ENCODE measurements around the gene GALNT9. TPM values are rescaled to one million over a fixed set of nuclear protein-coding genes. Genes with fewer than 3 reads are reported as not detected.
A peak's percentile ranks its signal among the peaks of the same experiment; 100 is the strongest.

The GALNT9 gene
- total and polyA plus RNA-seq, 9 donors, result 0.12 to 21.9 (median 1.3) TPM; not detected in 1

DNA sequence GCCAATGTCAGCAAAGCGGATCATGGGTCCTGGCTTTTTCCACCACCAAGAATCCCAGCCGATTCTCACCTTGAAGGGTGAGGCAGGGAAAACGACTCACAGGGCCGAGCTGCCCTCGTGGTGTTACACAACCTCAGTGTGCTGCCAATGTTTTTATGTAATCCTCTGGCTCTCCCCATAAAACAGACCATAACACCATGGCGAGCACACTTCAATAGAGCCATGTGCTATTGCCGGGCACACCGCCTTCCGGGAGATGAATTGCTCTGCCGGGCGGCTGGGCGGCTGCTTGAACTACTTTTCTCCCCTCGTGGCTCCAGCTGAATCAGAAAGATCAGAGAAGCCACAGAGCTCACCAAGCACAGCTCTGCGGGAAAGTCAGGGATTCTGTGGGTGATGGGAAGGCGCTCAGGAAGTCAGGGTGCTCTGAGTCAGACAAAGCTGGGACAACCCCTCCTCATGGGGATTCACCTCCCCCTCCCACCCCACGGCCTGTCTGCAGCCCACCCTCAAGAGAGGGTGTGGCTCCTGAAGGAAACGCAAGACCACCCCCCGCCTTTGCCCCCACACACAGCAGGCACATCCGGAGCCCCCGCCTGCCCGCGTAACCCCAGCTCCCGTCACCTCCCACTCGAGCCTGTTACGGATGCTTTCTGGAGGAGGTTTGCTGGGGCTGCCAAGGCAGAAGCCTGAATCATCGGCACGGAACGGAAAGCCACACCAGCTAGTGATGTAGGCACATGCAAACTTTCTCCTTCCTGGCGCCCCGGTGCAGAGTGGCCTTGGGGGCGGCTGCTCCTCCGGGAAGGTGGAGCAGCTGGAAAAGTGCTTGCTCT, 1.8 kb downstream of the GALNT9 start:
- TF ChIP-seq, protein P1, sequence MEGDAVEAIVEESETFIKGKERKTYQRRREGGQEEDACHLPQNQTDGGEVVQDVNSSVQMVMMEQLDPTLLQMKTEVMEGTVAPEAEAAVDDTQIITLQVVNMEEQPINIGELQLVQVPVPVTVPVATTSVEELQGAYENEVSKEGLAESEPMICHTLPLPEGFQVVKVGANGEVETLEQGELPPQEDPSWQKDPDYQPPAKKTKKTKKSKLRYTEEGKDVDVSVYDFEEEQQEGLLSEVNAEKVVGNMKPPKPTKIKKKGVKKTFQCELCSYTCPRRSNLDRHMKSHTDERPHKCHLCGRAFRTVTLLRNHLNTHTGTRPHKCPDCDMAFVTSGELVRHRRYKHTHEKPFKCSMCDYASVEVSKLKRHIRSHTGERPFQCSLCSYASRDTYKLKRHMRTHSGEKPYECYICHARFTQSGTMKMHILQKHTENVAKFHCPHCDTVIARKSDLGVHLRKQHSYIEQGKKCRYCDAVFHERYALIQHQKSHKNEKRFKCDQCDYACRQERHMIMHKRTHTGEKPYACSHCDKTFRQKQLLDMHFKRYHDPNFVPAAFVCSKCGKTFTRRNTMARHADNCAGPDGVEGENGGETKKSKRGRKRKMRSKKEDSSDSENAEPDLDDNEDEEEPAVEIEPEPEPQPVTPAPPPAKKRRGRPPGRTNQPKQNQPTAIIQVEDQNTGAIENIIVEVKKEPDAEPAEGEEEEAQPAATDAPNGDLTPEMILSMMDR (IDR thresholded peaks at IDR 0.05), result no peak
- TF ChIP-seq POLR2A (IDR thresholded peaks at IDR 0.05) (no peak), EP300 (IDR thresholded peaks at IDR 0.05) (no peak)
- Histone ChIP-seq H3K9me3 (no peaks in the 10 kb centered on the region), H3K27ac (no peak overlapping the region), H3K36me3 (no peaks in the 10 kb centered on the region), H3K4me3 (no peak overlapping the region), H3K4me1 (ENCODE audit: insufficient read depth) (peaks cover 3% of the 10 kb centered on the region), H3K27me3 (no peaks in the 10 kb centered on the region)
- peak in 4 of 5 donors; percentile 29 to 75 (median 48) for DNase-seq
- intact Hi-C loops (cut with DNase I), result no loop called here
- 1 to 5% (median 1%) methylated on average over 27 to 32 of the region's 32 CpGs for WGBS, 3 donors

DNA sequence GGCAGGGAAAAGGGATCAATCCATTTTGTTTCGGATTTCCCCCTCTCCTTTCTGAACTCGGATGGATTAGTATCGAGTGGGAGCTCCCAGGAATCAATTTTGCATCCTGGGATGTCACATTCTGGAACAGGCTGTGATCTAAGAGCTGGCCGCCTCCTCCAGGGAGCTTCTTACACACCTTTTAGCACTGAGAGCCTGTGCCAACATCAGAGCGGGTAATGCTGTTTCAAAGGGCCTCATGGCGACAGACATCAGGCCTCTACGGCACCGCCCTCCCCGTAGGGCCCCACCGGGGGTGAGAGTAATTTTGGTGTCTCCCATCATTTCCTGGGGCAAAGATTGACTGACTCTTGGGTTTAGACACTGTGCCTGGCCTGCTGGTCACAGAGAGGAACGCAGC, 2.7 kb downstream of the GALNT9 start:
- no peaks in the 10 kb centered on the region for H3K27me3 ChIP-seq
- TF ChIP-seq, protein P1 (IDR thresholded peaks at IDR 0.05), result no peak
- no peak for TF ChIP-seq EP300 (IDR thresholded peaks at IDR 0.05)
- no peak for TF ChIP-seq POLR2A (IDR thresholded peaks at IDR 0.05)
- H3K36me3 ChIP-seq, result no peaks in the 10 kb centered on the region
- H3K4me1 ChIP-seq (ENCODE audit: insufficient read depth), result peaks cover 3% of the 10 kb centered on the region
- no peaks in the 10 kb centered on the region for H3K9me3 ChIP-seq
- DNase-seq, result no peak
- intact Hi-C loops (cut with DNase I), result no loop called here
- H3K4me3 ChIP-seq, result no peak overlapping the region
- WGBS, 3 donors, result 83 to 86% (median 84%) methylated on average over 11 of the region's 11 CpGs
- no peak overlapping the region for H3K27ac ChIP-seq

DNA sequence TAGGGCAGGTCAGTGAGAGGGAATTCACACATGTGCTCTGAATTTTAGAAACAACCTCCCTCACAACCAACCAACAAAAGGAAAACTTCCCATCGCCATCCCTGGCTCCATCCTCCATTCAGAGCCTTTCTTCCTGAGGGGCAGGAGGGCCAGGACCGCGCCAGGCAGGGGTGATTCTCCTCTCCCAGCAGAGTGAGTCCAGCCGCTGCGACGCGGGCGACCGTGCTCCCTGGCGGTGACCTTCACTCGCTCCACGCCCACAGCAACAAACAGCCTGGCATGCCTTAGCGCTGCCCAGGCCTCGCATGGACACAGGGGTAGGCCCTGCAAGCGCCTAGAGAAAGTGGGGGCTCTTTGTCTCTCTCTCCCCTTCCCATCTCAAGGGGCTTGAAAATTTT, 3.7 kb downstream of the GALNT9 start:
- Histone ChIP-seq H3K27ac (no peak overlapping the region), H3K27me3 (no peaks in the 10 kb centered on the region), H3K4me1 (ENCODE audit: insufficient read depth) (peaks cover 3% of the 10 kb centered on the region), H3K36me3 (no peaks in the 10 kb centered on the region), H3K4me3 (no peak overlapping the region), H3K9me3 (no peaks in the 10 kb centered on the region)
- 95 to 96% (median 96%) methylated on average over 15 of the region's 15 CpGs for WGBS, 3 donors
- TF ChIP-seq, protein P1 (IDR thresholded peaks at IDR 0.05), result no peak
- TF ChIP-seq EP300 (IDR thresholded peaks at IDR 0.05), result no peak
- no peak for TF ChIP-seq POLR2A (IDR thresholded peaks at IDR 0.05)
- intact Hi-C loops (cut with DNase I), result no loop called here
- DNase-seq, result no peak

DNA sequence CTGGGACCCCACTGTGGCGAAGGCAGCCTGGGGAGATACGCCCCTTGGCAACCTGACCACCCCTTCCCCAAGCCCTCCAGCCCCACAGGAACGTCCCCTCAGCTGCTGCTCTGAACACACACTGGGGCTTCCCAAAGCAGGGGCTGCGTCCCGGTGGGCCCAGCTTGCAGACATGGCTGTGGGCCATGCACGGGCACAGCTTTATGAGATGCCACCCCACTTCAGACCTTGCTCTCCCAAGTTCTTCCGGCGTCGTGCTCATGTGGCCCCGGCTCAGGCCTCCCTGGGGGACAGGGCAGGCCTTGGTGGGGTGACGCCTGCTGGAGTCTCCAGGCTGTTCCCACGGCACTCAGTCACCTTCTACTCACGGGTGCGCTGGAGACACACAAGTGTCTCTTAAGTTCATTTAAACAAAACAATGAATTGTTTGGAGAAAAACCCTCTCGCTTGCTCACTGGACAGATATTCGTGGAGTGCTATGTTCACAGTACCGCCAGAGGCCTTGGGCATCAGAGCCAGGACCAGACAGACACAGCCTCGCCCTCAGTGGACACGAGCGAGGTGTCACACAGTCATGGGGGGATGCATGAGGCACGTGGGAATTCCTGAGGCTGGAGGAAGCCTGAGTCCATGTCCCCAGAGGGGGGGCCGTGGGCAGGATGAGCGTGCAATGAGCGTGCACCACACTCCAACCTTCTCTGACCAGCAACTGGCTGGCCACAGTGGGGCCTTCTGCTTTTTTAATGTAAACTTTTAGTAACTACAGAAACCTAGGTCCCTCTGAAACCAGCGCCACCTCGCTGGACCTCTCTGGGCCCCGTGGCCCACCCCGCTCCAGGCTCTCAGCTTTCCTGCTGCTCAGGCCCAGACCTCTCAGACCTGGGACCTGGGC, 4.3 kb downstream of the GALNT9 start:
- WGBS, 3 donors, result 88 to 91% (median 91%) methylated on average over 28 of the region's 28 CpGs
- no peak for DNase-seq
- Histone ChIP-seq H3K4me3 (no peak overlapping the region), H3K36me3 (no peaks in the 10 kb centered on the region), H3K9me3 (no peaks in the 10 kb centered on the region), H3K27me3 (no peaks in the 10 kb centered on the region), H3K27ac (no peak overlapping the region), H3K4me1 (ENCODE audit: insufficient read depth) (peaks cover 3% of the 10 kb centered on the region)
- TF ChIP-seq, protein P1 (IDR thresholded peaks at IDR 0.05), result no peak
- TF ChIP-seq EP300 (IDR thresholded peaks at IDR 0.05) (no peak), POLR2A (IDR thresholded peaks at IDR 0.05) (no peak)
- intact Hi-C loops (cut with DNase I), result no loop called here

All from ovary (tissue), 9 donors.